GM19395 (cell line): Measurements from ENCODE around the gene ICE1.
A peak's percentile ranks its signal among the peaks of the same experiment; 100 is the strongest.
"Not testable (repeated sequence)": the region's sequence is repeated elsewhere in the genome, so short reads cannot be mapped to it uniquely, and the experiment has no call there.

ENCODE experiments used
- ATAC-seq: cut with Tn5 transposase; IDR thresholded peaks from one replicate; pipeline ENCODE4 v1.9.1; 2021; ENCODE audit warnings: mild to moderate bottlenecking, moderate library complexity; ENCODE audit not compliant: unreplicated experiment

The ICE1 gene

GRCh38 chr5:5483880-5484598 lies 61.6 kb downstream of the ICE1 start:
- no peak for ATAC-seq

GRCh38 chr5:5486122-5486521 lies 63.6 kb downstream of the ICE1 start:
- no peak for ATAC-seq

- no peak for ATAC-seq
Measured at GRCh38 chr5:5487585-5488360, 65.3 kb downstream of the ICE1 start.

GRCh38 chr5:5490774-5491347 lies 68.4 kb downstream of the ICE1 start:
- ATAC-seq = no peak

GRCh38 chr5:5492087-5492933 lies 69.8 kb downstream of the ICE1 start:
- peak; percentile 57 for ATAC-seq

GRCh38 chr5:5492934-5493271 lies 70.4 kb downstream of the ICE1 start:
- ATAC-seq = not testable (repeated sequence)

GRCh38 chr5:5494489-5495402 lies 72.3 kb downstream of the ICE1 start:
- ATAC-seq = peak; percentile 68

- ATAC-seq = peak; percentile 52
Measured at GRCh38 chr5:5497152-5497788, 74.8 kb downstream of the ICE1 start.

- ATAC-seq = no peak
Measured at GRCh38 chr5:5499442-5499841, 77.0 kb downstream of the ICE1 start.

GRCh38 chr5:5504325-5504724 lies 81.8 kb downstream of the ICE1 start:
- no peak for ATAC-seq

GRCh38 chr5:5505815-5506214 lies 83.3 kb downstream of the ICE1 start:
- ATAC-seq = no peak

- no peak for ATAC-seq
Measured at GRCh38 chr5:5508391-5508790, 85.9 kb downstream of the ICE1 start.

GRCh38 chr5:5511904-5512416 lies 89.5 kb downstream of the ICE1 start:
- ATAC-seq = no peak

GRCh38 chr5:5512543-5512942 lies 90.1 kb downstream of the ICE1 start:
- ATAC-seq = no peak

GRCh38 chr5:5520622-5521021 lies 98.1 kb downstream of the ICE1 start:
- not testable (repeated sequence) for ATAC-seq

GRCh38 chr5:5521029-5521428 lies 98.6 kb downstream of the ICE1 start:
- no peak for ATAC-seq

GRCh38 chr5:5521478-5521877 lies 99.0 kb downstream of the ICE1 start:
- ATAC-seq = no peak

GRCh38 chr5:5522336-5522735 lies 99.9 kb downstream of the ICE1 start:
- ATAC-seq = no peak

GRCh38 chr5:5523066-5523505 lies 100.6 kb downstream of the ICE1 start:
- ATAC-seq = peak; percentile 98
